NCI-H1092 treated with DMSO at 0.1 percent for 48 hours (cell line): ENCODE data around the gene PRODH2.

Source experiments
- DNase-seq: peaks from one replicate; lab custom pipeline; 2025; lab: John Stamatoyannopoulos, UW

Gene PRODH2

DNA sequence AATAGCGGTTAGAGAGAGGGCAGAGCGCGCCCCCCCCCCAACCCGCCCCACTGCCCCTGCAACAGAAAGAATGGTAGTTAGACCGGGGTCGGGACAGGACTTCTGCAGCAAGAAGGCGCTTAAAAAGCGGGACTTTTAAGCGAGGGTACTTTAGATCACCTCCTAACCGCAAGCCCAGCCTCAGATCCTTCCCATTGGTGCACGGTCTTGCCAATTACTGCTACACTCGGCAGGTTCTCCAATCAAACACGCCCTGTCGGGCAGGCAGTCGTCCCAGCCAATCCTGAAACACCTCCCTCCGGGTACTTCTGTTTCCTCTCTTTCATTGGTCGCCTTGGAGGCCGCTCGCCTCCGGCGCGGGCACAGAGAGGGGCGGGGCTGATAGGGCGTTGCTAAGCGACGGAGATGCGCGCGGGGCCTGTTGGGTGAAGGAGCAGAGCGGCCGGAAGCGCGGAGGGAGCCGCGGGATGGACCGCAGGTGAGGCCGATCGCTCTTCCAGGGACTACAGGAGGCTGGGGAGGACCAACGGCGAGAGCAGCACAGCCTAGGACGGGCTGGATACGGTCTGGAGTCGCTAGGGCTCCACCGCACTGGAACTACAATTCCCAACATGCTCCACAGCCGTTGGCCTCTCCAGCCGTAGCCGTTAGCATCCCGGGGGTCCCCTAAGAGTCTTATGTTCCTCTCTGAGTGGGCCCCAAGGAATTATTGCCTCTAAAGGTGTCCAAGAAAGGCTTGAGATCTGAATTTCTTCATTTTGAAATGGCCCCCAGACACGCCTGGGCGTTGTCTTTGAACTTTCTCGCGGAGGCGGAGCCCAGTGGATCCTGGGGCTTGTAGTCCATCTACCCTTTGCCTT lies 54.7 kb downstream of the PRODH2 start, which contains the start of gene PROSER3:
PROSER3 (plus strand) TSS at position 428 of the 860 bp plus-strand sequence; CDS start at position 468, 40 bp downstream.
- peak; percentile 98 for DNase-seq

DNA sequence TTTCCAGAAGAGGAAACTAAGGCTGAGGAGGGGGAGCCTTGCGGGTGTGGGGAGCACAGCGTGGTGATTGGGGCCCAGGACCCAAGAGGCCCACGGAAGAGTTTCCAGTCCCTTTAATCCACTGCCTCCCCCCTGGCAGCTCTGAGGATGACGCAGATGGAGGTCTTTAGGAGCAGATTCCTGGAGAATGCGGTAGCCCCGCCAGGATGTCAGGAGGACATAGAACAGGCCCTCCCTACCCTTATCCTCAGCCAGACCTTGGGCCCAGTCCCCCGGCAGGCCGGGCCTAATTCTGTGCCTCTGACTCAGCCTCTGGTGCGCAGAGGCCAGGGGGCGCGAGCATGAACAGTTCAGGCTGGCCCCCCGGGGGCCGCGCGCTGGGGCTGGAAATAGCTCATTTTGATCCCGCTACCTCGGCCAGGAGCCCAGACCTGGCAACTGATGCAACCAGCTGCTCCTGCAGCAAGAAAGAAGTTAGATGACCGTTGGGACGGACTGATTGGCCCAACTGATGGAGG lies 55.4 kb downstream of the PRODH2 start:
- peak; percentile 89 for DNase-seq

DNA sequence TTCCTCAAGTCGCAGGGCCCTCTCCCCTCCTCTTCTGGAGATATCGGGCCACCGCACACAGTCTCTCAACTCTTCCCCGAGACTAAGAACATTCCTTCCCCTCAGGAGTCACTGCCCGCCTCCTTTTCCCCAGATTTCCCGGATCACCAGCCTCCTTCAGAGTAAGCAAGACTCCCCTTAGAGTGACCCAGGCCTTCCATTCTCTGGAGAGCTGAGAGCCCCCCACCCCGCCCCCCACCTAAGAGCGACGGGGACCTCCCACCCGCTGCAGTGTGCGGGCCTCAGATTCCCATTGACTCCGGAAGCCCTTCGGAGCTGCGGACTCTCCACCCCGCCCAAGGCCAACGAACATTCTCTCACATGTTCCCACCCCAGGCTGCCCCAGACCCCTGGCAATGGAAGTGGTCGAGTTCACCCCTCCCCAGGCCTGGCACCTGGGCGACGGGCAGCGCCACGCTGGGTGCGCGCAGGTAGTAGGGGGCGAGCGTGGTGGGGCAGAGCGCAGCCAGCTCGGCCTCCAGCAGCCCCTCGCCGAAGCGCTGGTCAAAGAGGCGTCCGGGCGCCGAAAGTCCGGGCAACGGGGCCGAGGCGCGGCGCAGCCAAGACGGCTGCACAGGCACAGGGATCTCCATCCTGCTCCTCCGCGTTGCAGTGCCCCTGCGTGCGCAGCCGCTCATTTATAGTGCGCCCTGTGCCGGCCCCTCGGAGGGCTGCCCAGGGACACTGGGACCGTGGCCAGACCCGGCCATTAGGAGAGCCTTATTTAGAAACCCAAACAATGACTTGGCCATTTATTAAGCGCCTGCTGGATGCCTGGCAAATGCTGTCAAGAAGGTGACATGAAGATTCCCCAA lies 56.0 kb downstream of the PRODH2 start, which contains the start of gene HSPB6:
HSPB6 (minus strand) TSS at position 653 of the 854 bp plus-strand sequence; CDS start at position 632, 21 bp downstream.
- no peak for DNase-seq

DNA sequence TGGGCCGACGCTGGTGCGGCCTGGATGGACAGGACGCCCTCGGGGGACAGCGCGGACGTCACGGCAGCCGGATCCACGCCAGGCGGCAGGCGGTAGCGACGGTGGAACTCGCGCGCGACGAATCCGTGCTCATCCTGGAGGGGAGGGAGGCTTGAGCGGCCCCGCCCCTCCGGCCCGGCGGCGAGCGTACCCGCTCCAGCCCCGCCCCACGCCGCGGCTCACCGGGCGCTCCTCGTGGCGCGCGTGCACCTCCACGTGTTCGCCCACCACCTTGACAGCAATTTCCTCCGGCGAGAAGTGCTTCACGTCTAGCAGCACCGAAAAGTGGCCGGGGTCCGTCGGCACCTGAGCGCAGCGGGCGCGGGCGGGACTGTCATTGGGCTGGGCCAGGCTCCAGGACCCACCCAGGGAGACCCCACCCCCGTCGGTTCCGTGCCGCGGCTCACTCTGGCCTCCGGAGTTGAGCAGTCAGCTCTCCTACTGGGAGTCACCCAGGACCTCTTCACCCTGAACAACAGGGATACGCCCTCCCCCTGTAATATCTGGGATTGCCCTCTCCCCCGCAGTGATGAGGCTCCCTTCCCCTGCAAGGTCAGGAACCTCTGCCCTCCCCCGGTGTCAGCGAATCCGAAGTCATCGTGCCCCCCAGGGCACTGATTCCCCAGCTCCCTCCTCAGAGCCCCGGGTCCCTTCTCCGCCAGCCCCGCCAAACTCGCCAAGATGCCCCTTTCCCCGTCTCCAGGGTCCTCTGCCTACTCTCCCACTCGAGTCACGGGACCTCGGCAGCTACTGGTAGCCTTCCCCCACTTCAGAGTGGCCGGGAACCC lies 56.9 kb downstream of the PRODH2 start:
- DNase-seq = no peak

DNA sequence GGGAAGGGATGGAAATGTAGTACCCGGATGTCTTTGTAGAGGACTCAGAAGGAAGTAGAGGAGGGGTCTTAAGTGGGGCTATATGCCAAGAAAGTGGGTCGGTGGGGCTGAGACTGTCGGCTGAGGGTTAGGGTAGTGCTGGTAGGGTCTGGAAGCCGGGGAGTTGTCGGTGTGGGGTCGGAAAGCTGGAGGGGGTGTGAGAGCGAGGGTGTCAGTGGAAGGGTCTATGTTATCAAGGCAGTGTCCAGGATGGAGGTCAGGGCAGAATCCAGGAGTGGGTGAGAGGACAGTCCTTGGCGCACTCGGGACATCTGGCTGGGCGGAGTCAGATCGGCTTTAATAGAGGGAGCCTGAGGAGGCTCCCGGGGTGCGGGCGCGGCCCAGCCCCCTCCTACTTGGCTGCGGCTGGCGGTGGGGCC lies 57.5 kb downstream of the PRODH2 start:
- no peak for DNase-seq

DNA sequence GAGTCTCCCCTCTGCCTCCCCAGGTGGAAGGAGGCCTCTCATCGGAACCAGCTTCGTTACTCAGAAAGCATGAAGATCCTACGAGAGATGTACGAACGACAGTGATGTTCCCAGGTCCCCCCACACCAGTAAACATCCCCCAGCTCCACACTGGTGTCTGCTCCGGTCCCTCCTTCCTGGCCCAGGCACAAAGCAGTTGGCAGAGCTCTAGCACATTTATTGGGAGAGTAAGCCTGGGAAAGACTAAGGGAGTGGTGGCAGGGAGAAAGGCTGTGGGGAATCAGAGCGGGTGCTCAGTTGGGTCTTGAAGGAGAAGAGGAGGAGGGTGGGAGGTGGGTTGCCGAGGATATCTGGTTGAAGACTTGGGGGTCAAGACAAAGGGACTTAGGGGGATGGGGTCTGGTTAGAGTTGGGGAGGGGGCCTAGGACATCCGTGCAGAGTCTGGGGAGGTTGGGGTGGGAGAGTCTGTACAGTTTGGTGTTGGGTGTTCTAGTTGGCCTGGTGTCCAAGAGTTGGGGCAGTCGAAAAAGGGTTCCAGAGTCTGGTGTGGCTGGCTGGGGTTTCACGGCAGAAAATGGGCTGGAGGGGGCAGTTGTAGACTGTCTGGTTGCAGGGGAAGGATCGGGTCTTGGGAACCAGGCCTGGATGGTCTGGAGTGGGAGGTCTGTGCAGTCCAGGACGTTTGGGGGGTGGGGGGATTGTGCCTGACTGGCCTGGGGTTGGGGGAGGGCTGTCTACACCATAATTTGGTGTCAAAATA lies 58.1 kb downstream of the PRODH2 start:
- no peak for DNase-seq

DNA sequence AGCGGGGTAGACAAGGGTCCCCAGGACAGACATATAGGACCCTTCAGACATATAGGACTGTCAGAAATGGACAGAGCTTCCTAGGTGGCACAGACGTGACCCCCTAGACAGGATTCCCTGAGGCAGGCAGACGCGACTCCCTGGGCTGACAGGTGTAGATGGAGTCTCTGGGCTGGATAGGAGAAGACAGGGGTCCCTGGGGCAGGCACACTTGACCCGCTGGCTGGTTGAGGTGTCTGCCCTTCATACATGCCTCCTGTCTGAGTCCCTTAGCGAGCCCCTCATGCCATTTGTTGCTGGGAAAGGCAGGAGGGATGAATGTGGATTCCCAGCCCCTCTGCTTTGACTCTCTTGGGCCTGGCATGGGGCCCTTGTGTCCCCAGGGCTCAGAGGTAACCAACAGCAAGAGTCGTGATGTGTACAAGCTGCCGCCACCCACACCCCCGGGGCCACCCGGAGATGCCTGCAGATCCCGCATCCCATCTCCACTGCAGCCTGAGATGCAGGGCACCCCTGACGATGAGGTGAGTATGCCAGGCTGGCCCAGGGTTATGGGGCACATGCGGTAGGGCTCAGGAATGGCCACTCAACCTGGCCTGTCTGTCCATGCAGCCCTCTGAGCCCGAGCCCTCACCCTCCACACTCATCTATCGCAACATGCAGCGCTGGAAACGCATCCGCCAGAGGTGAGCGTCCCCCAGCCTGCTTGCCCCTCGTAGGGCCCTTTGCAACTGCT lies 58.8 kb downstream of the PRODH2 start:
- no peak for DNase-seq

DNA sequence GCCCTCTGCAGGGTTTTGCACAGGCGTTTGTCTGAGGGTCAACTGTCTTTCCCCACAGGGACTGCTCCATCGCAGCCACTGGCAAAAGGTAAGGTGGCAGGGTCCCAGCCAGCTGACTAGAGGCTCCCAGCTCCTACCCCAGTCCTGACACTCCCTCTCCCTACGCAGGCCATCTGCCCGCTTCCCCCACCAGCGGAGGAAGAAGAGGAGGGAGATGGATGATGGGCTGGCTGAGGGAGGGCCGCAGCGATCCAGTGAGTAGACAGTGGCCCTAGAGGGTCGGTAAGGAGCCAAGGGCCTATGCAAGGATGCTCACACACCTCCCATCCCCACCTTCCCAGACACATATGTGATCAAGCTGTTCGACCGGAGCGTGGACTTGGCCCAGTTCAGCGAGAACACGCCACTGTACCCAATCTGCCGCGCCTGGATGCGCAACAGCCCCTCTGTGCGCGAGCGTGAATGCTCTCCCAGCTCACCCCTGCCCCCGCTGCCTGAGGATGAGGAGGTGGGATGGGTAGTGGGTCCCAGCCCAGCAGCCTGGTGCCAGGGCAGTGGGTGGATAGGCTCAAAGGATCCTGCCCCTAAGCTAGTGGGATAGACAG lies 59.8 kb downstream of the PRODH2 start:
- DNase-seq = no peak

DNA sequence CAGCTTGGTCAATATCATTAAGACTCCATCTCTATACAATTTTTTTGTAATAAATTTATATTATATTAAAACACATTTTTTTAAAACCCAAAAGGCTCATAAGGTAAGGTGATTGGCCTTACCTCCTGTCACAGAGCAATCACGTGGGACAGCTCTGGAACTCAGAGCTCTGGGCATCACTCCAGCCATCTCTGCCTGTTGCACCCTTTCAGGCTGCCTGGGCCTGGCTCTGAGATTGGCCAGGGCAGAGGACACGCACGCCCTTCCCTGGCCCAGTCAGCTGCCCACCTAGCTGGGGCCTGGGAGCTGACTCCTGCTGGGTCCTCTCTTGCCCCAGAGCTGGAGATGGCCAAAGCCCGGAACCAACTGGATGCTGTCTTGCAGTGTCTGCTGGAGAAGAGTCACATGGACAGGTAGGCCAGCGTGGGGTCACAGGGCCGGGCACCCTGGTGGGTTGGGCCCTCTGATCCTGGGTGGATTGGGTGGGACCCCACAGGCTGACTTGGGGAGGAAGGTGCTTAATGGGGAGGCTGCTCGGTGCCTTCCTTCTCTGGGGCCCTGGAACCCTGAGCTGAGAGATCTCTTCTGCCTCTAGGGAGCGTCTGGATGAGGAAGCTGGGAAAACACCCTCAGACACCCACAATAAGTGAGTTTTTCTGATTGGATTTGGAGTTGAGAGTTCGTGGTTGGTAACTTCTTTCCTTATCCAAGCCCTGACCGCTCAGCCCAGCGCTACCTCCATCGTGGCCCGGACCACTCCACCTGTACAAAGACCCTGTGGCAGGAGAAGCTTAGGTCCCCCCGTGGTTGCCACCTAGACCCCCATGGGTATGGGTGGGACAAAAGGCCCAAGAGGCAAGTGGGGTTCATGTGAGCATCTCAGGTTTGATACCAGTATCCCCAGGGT lies 60.6 kb downstream of the PRODH2 start:
- no peak for DNase-seq

DNA sequence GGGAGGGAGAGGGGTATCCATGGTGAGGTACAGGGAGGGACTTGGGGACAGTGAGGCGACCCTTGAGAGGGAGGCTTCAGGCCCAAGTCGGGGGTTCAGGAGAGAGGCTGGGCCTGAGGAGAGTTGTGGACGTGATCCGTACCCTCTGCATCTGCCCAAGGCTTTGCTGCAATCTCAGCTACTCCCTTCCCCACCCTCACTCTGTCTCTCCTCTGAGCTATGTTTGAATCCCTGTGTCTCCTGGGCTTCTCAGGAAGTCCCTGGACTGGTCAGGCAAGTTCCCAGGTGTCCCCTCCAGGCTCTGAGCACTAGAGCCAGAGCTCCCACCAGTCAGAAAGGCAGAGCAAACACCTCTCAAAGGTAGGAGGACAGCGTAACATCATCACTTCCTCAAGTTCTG lies 62.5 kb downstream of the PRODH2 start:
- no peak for DNase-seq
